Measurements from ENCODE around the gene EHD1.
A peak's percentile ranks its signal among the peaks of the same experiment; 100 is the strongest.

EHD1 gene

DNA sequence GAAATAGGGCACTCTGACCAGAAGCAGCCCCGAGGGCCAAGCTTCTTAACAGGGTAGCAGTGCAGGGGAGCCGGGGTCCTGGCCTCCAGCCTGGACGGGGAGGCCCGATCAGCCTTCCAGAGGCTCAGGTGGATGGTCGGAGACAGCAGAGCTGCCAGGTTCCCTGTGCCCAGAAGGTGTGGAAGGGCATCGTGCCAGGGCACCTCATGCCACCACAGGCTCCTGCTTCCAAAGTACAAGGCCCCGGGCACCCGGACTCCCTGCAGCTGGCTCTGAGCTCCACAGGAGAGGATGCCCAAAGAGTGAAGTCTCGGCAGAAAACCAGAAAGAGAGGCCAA lies 14.3 kb downstream of the EHD1 start:
- TF ChIP-seq, protein P1, sequence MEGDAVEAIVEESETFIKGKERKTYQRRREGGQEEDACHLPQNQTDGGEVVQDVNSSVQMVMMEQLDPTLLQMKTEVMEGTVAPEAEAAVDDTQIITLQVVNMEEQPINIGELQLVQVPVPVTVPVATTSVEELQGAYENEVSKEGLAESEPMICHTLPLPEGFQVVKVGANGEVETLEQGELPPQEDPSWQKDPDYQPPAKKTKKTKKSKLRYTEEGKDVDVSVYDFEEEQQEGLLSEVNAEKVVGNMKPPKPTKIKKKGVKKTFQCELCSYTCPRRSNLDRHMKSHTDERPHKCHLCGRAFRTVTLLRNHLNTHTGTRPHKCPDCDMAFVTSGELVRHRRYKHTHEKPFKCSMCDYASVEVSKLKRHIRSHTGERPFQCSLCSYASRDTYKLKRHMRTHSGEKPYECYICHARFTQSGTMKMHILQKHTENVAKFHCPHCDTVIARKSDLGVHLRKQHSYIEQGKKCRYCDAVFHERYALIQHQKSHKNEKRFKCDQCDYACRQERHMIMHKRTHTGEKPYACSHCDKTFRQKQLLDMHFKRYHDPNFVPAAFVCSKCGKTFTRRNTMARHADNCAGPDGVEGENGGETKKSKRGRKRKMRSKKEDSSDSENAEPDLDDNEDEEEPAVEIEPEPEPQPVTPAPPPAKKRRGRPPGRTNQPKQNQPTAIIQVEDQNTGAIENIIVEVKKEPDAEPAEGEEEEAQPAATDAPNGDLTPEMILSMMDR (IDR thresholded peaks at IDR 0.05; ENCODE audit: low read depth, low read length, missing control alignments), result no peak
- H3K4me3 ChIP-seq (ENCODE audit: low read depth, low read length), result peak overlapping the region; percentile 28
- DNase-seq (ENCODE audit: low read depth), result no peak

DNA sequence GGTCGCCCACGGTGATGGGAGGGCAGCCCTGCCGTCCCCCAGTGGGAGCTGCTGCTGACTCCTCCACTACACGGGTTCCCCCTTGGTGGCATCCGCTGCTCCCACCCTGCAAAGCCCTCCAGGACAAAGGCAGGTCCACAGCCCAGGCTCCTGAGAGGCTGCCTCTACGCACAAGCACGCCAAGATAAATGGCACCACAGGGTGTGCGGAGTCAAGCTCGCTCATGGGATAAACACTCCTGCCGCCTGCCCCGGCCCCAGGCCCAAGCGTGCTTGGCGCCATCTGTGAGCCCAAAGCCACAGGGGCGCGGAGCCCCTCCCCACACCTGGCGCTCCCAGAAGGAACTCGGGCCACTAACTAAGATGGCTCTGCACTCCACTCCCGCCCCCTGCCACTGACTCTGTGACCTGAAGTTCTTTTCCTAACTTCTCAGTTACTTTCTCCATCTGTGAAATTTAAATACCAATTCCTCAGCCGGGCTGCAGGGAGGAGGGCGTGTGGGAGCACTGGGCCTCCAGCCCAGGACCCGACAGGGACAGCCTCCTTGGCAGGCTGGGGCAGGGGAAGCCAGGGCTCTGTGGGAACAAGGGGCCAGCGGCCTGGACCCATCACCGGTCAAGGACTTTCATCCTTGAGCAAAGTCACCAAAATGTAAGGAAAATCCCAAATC lies 14.9 kb downstream of the EHD1 start:
- H3K4me3 ChIP-seq (ENCODE audit: low read depth, low read length), result peak overlapping the region; percentile 28
- TF ChIP-seq, protein P1 (IDR thresholded peaks at IDR 0.05; ENCODE audit: low read depth, low read length, missing control alignments), result no peak
- no peak for DNase-seq (ENCODE audit: low read depth)

DNA sequence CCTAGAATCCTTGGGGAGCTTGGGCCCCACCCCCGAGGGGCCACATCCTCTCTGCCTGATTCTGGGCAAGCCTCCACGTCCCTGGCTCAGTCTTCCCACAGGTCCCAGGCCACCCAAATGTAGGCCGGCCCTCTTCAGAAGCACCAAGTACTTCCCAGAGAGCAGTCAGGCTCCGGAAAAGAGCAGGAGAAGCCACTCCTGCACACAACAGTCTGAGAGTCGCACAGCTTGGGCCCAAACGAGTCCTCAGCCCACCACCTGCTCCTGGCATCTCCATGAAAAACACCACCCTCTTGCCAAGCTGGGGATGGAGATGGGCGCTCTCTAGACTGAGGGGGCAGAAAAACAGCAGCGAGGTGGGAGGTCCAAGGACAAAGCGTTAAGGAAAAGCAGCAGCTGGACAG lies 15.4 kb downstream of the EHD1 start:
- TF ChIP-seq, protein P1 (IDR thresholded peaks at IDR 0.05; ENCODE audit: low read depth, low read length, missing control alignments), result no peak
- DNase-seq (ENCODE audit: low read depth), result no peak
- no peak overlapping the region for H3K4me3 ChIP-seq (ENCODE audit: low read depth, low read length)

DNA sequence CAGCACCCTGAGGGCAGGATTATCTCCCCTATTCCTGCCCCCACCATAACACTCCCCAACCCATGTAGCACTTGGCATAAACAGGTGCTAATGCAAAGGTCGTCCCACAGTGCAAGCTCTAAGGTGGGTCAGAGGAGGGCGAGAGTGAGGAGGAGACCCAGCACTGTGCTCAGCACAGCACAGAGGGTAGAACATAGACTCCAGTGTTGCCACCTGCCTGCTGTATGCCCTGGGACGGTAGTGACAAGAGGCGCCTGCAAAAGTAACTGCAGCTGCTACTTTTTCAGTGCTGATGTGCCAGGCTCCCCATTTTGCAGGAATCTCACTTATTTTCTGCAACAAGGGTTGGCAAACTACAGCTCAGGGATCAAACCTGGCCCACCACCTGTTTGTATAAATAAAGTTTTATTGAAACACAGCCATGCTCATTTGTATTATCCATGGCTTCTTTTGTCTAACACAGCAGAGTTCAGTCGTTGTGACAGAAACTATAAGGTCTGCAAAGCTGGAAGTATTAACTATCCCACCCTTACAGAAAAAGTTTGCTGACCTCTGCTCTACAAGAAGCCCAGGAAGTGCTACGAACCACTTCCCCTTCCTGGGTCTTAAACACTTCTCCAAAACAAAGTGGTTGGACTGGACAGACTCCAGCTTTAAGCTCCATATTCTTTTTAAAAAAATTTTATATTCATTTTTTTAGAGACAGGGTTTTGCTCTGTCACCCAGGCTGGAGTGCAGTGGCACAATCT lies 17.0 kb downstream of the EHD1 start:
- H3K4me3 ChIP-seq (ENCODE audit: low read depth, low read length), result no peak overlapping the region
- TF ChIP-seq, protein P1 (IDR thresholded peaks at IDR 0.05; ENCODE audit: low read depth, low read length, missing control alignments), result no peak
- DNase-seq (ENCODE audit: low read depth), result no peak

DNA sequence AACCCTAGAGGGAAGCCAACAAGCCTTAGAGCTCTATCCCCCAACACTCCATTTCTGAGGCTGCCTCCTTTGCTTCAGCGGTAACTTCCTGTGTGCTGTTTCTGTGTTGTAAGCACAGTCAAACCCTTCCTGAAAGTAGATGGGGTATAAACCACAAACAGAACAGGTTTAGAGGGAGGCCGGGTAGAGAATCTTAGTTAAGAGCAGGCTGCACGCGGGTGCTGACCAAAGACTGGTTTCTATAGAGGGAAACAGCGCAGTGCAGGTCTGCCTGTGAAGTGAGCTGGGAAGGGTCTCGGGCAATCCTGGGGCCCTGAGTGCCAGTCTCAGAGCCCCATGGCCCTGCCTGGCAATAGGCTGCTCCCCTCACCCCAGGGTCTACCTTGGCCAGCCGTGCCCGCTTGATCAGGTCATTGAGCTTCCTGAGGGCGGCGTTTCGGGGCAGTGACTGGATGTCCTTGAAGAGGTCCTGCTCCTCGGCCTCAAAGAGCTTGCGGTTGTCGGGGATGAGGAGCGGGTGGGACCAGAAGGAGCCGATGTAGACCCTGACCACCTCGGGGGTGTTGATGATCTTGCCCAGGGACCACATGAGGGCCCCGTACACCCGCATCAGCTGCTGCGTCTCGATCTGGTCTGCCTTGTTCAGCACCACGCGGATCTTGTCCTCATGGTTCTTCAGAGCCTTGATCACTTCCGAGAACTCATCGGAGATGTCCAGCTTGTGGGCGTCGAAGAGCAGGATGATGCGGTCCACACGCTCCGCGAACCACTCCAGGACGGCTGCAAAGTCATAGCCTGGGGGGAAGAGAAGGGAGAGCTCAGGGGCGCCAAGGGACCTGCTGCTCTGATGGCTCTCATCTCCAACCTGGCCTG lies 18.6 kb downstream of the EHD1 start:
- peak; percentile 97 for DNase-seq (ENCODE audit: low read depth)
- peak overlapping the region; percentile 18 for H3K4me3 ChIP-seq (ENCODE audit: low read depth, low read length)

DNA sequence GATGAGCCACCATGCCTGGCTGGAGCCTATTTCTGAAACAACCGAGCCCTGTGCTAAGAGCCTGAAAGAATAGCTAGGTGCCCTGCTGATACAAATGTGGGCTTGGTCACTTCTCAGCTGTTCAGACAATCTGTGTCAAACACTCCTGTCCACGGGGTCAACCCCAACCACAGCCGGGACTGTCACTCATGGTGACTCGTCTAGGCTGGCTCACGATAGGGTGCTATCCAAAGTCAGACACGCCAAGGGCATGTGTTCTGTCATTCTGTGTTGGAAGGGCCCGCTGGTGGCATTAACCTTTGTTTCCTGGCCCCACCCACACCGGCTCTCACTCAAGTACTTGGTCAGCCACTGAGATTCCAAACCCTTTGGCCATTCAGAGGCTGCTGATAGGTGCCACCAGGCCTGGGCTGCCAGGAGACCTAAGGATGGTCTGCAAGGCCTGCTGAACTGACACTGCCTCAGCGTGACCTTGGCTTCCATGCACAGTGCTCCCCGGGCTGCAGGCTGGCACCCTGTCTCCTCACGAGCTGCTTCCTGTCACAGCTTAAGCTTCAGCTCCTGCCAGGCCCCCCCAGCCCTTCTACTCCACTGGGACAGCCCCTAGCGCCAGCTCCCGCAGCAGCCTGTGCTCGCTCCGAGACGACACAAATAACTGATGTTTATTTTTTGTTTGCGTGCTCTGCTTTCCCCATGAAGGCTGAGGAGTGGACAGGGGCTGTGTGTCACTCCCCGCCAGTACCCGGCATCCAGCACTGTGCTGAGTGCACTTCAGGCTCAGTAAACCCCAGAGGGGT lies 19.8 kb downstream of the EHD1 start:
- no peak for DNase-seq (ENCODE audit: low read depth)
- TF ChIP-seq, protein P1 (IDR thresholded peaks at IDR 0.05; ENCODE audit: low read depth, low read length, missing control alignments), result no peak

More for the DNA sequence above, 18.6 kb downstream of the EHD1 start:
- TF ChIP-seq, protein P1 (IDR thresholded peaks at IDR 0.05; ENCODE audit: low read depth, low read length, missing control alignments), result no peak

More for the DNA sequence above, 19.8 kb downstream of the EHD1 start:
- H3K4me3 ChIP-seq (ENCODE audit: low read depth, low read length), result peak overlapping the region; percentile 21
